Stimulated activated CD8-positive, alpha-beta memory T cell treated with anti-CD3 and anti-CD28 coated beads, Interleukin-15, amount 100 ng/mL, for 48 hours (primary cell): ENCODE measurements around the gene SCYL2.
"Not testable (repeated sequence)": the region's sequence is repeated elsewhere in the genome, so short reads cannot be mapped to it uniquely, and the experiment has no call there.

Experiments
- DNase-seq, 2 donors: peaks; one replicate each; pipeline ENCODE4 v3.0.0-alpha.2; 2020; ENCODE audit warnings: low read depth in 2 of 2

Gene SCYL2

GRCh38 chr12:100266835-100267602, at the start of gene SCYL2, which contains the start of gene DEPDC4:
Gene SCYL2 (plus strand): TSS chr12:100267177. CDS start chr12:100282971, 15,794 bp downstream.
Gene DEPDC4 (minus strand): TSS chr12:100267079. CDS start chr12:100267076, 3 bp downstream.
- DNase-seq: peak; percentile 84 to 85

GRCh38 chr12:100219328-100220109, 47.5 kb upstream of the SCYL2 start:
- DNase-seq: no peak

GRCh38 chr12:100221523-100221922, 45.5 kb upstream of the SCYL2 start:
- DNase-seq: no peak

GRCh38 chr12:100222173-100222572, 44.8 kb upstream of the SCYL2 start:
- DNase-seq: not testable (repeated sequence)

GRCh38 chr12:100225491-100225890, 41.5 kb upstream of the SCYL2 start:
- DNase-seq: no peak

- DNase-seq: no peak
Measured at GRCh38 chr12:100229036-100229635, 37.8 kb upstream of the SCYL2 start.

- no peak for DNase-seq
Measured at GRCh38 chr12:100229876-100230275, 37.1 kb upstream of the SCYL2 start.

GRCh38 chr12:100231873-100232272, 35.1 kb upstream of the SCYL2 start:
- not testable (repeated sequence) for DNase-seq

GRCh38 chr12:100234166-100234565, 32.8 kb upstream of the SCYL2 start:
- no peak for DNase-seq

GRCh38 chr12:100234591-100235304, 32.2 kb upstream of the SCYL2 start:
- DNase-seq: no peak

- no peak for DNase-seq
Measured at GRCh38 chr12:100238801-100239200, 28.2 kb upstream of the SCYL2 start.

GRCh38 chr12:100239589-100239988, 27.4 kb upstream of the SCYL2 start:
- no peak for DNase-seq

GRCh38 chr12:100243137-100243536, 23.8 kb upstream of the SCYL2 start:
- DNase-seq: no peak

- no peak for DNase-seq
Measured at GRCh38 chr12:100247765-100248164, 19.2 kb upstream of the SCYL2 start.

GRCh38 chr12:100248886-100249285, 18.1 kb upstream of the SCYL2 start:
- no peak for DNase-seq

GRCh38 chr12:100249941-100250340, 17.0 kb upstream of the SCYL2 start:
- DNase-seq: no peak

GRCh38 chr12:100251917-100252316, 15.1 kb upstream of the SCYL2 start:
- no peak for DNase-seq

- DNase-seq: no peak
Measured at GRCh38 chr12:100253437-100253836, 13.5 kb upstream of the SCYL2 start.

- no peak for DNase-seq
Measured at GRCh38 chr12:100254876-100255275, 12.1 kb upstream of the SCYL2 start.

GRCh38 chr12:100258127-100258526, 8.8 kb upstream of the SCYL2 start:
- DNase-seq: no peak

- DNase-seq: no peak
Measured at GRCh38 chr12:100263131-100263530, 3.8 kb upstream of the SCYL2 start.

GRCh38 chr12:100265107-100265506, 1.9 kb upstream of the SCYL2 start:
- DNase-seq: not testable (repeated sequence)
